DOHH2 (cell line): ENCODE data around the gene ITGA2B.

Source experiments
- H3F3A ChIP-seq: fragments of 200-600 bp; sonication (generic), shearing (Covaris generic); 2 replicates; pipeline ENCODE4 v1.6.0; 2016; ENCODE audit warnings: antibody characterized with exemption, mild to moderate bottlenecking; ENCODE audit not compliant: control insufficient read depth, insufficient read depth
- H3K27ac ChIP-seq: fragments of 200-600 bp; sonication (generic); 2 replicates; pipeline ENCODE4 v1.5.1; 2014; ENCODE audit warnings: low read depth, mild to moderate bottlenecking, low read length, moderate library complexity
- H3K27me3 ChIP-seq: fragments of 200-600 bp; sonication (generic); 2 replicates; pipeline ENCODE4 v1.6.1; 2014; ENCODE audit warnings: mild to moderate bottlenecking, low read length, mixed read lengths; ENCODE audit not compliant: control insufficient read depth
- H3K36me3 ChIP-seq: fragments of 200-600 bp; sonication (generic); 2 replicates; pipeline ENCODE4 v1.6.1; 2014; ENCODE audit warnings: mild to moderate bottlenecking, low read length, moderate library complexity, mixed read lengths; ENCODE audit not compliant: control insufficient read depth
- H3K4me1 ChIP-seq: fragments of 200-600 bp; sonication (generic); 2 replicates; pipeline ENCODE4 v1.6.1; 2014; ENCODE audit warnings: mild to moderate bottlenecking, low read length, mixed read lengths; ENCODE audit not compliant: control insufficient read depth
- H3K4me2 ChIP-seq: fragments of 200-600 bp; sonication (generic); 2 replicates; pipeline ENCODE4 v1.6.0; 2014; ENCODE audit warnings: mild to moderate bottlenecking, low read length, moderate library complexity
- H3K4me3 ChIP-seq: fragments of 200-600 bp; sonication (generic); 2 replicates; pipeline ENCODE4 v1.5.1; 2014; ENCODE audit warnings: mild to moderate bottlenecking, low read length, mixed read lengths
- H3K79me2 ChIP-seq: fragments of 200-600 bp; sonication (generic); 2 replicates; pipeline ENCODE4 v1.6.1; 2014; ENCODE audit warnings: mild to moderate bottlenecking, low read length, mixed read lengths; ENCODE audit not compliant: control insufficient read depth
- H3K9me2 ChIP-seq: fragments of 200-600 bp; sonication (generic); replicated peaks from 2 replicates; pipeline ENCODE4 v1.6.1; 2014; ENCODE audit warnings: mild to moderate bottlenecking, low read length, mixed read lengths; ENCODE audit not compliant: control insufficient read depth
- H3K9me3 ChIP-seq: fragments of 200-600 bp; sonication (generic); 2 replicates; pipeline ENCODE4 v1.6.1; 2014; ENCODE audit warnings: antibody characterized with exemption, low read length, mixed read lengths; ENCODE audit not compliant: control insufficient read depth, insufficient read depth
- H4K20me1 ChIP-seq: fragments of 200-600 bp; sonication (generic); 2 replicates; pipeline ENCODE4 v1.6.0; 2014; ENCODE audit warnings: low read depth, mild to moderate bottlenecking, antibody characterized with exemption, low read length, moderate library complexity; ENCODE audit not compliant: control insufficient read depth, insufficient read depth
- EZH2phosphoT487 ChIP-seq: fragments of 200-600 bp; sonication (generic); IDR thresholded peaks from 2 replicates; pipeline ENCODE4 v1.6.1; 2017; ENCODE audit warnings: borderline replicate concordance, mild to moderate bottlenecking, antibody characterized with exemption, low read length, moderate library complexity, mixed read lengths
- TF ChIP-seq, protein P1 (sequence below): fragments of 200-600 bp; sonication (generic); IDR thresholded peaks from one replicate; pipeline ENCODE4 v1.5.1; 2014; ENCODE audit warnings: antibody characterized with exemption, mild to moderate bottlenecking, low read depth, low read length; ENCODE audit not compliant: poor library complexity, severe bottlenecking

The ITGA2B gene

DNA sequence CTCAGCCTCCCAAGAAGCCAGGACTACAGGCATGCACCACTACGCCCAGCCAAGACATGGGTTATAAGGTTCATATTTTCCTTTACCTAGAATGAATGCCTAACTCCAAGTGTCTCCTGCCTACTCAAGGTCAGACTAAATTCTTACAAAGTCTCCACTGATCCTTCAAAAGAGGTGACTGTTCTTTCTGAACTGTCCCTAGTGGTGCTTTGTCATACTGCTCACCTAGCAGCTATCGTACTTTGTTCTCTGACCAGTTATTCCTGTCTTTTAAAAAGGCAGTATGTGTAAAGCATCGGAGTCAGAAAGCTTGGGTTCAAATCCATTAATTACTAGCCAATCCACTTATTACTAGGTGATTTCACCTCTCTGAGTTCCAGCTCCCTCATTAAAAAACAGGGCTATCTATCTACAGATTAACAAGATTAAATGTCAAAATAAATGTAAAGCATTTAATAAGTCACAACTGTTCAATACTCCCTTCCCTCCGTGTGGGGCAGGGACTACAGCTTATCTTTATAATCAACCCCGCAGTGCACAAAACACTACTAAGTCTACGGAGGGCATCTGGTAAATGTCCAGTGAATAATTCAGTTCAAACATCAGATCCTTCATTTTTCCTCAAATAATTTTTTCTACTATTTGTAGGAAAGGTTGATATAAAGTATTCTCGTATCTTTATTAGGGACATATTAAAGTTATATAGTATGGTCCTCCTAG is 20.0 kb upstream of the ITGA2B start:
- H3F3A ChIP-seq = no peaks in the 10 kb centered on the region
- no peaks in the 10 kb centered on the region for H3K9me3 ChIP-seq
- no peaks in the 10 kb centered on the region for H3K27me3 ChIP-seq
- H3K9me2 ChIP-seq = no peaks in the 10 kb centered on the region
- TF ChIP-seq, protein P1, sequence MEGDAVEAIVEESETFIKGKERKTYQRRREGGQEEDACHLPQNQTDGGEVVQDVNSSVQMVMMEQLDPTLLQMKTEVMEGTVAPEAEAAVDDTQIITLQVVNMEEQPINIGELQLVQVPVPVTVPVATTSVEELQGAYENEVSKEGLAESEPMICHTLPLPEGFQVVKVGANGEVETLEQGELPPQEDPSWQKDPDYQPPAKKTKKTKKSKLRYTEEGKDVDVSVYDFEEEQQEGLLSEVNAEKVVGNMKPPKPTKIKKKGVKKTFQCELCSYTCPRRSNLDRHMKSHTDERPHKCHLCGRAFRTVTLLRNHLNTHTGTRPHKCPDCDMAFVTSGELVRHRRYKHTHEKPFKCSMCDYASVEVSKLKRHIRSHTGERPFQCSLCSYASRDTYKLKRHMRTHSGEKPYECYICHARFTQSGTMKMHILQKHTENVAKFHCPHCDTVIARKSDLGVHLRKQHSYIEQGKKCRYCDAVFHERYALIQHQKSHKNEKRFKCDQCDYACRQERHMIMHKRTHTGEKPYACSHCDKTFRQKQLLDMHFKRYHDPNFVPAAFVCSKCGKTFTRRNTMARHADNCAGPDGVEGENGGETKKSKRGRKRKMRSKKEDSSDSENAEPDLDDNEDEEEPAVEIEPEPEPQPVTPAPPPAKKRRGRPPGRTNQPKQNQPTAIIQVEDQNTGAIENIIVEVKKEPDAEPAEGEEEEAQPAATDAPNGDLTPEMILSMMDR = peak; percentile 17
- no peak for TF ChIP-seq EZH2phosphoT487
- no peak overlapping the region for H3K4me3 ChIP-seq
- H3K36me3 ChIP-seq = peaks cover 15% of the 10 kb centered on the region
- H3K4me1 ChIP-seq = no peaks in the 10 kb centered on the region
- H3K4me2 ChIP-seq = no peak overlapping the region
- H3K79me2 ChIP-seq = no peaks in the 10 kb centered on the region
- no peak overlapping the region for H3K27ac ChIP-seq
- no peaks in the 10 kb centered on the region for H4K20me1 ChIP-seq

DNA sequence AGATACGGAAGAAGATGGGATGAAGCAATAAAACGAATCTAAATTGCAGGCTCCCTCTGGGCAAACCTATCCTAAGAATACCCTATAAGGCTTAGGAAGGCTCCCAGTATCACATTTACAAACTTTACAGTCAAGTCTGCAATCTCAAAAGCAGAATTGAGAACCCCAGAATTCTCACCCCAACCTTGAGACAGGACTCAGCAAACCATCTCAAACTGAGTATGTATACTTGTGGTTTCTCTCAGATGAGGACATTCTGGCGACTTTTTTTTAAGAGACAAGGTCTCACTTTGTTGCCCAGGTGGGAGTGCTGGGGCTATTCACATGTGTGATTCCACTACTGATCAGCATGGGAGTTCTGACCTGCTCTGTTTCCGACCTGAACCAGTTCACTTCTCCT is 19.3 kb upstream of the ITGA2B start:
- no peaks in the 10 kb centered on the region for H3K4me1 ChIP-seq
- no peaks in the 10 kb centered on the region for H3K27me3 ChIP-seq
- no peaks in the 10 kb centered on the region for H4K20me1 ChIP-seq
- no peaks in the 10 kb centered on the region for H3K9me3 ChIP-seq
- no peak overlapping the region for H3K4me2 ChIP-seq
- H3K27ac ChIP-seq = no peak overlapping the region
- no peaks in the 10 kb centered on the region for H3K9me2 ChIP-seq
- no peaks in the 10 kb centered on the region for H3K79me2 ChIP-seq
- peaks cover 19% of the 10 kb centered on the region for H3K36me3 ChIP-seq
- H3F3A ChIP-seq = no peaks in the 10 kb centered on the region
- TF ChIP-seq, protein P1 = no peak
- TF ChIP-seq EZH2phosphoT487 = no peak
- no peak overlapping the region for H3K4me3 ChIP-seq

DNA sequence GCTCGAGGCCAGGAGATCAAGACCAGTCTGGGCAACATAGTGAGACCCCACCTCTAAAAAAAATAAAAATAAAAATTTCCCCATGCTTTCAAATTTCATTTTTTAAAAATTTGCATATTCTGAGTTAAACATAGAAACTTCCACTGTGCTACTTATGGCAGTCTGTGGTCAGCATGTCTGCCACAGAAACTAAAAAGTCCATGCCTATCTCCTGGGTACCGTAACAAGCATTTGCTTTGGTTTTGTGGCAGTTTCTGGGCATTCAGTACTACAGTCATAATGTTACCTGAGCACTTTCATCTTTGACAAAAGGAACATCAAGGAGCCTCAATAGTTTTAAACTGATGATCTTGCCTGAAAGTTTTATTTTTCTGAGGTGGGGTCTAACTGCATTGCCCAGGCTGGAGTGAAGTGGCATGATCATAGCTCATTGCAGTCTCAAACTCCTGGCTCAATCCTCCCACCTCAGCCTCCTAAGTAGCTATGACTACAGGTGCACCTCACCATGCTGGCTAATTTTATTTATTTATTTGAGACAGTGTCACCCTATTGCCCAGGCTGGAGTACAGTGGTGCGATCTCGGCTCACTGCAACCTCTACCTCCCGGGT is 13.2 kb upstream of the ITGA2B start:
- Histone ChIP-seq H3K4me3 (no peak overlapping the region), H3K27me3 (no peaks in the 10 kb centered on the region), H3K4me2 (peak overlapping the region; percentile 5; the same call in 1 of the 2 replicates), H3K36me3 (peaks cover 66% of the 10 kb centered on the region), H3F3A (no peaks in the 10 kb centered on the region), H3K9me3 (no peaks in the 10 kb centered on the region), H3K27ac (no peak overlapping the region), H3K4me1 (peaks cover 13% of the 10 kb centered on the region), H4K20me1 (no peaks in the 10 kb centered on the region), H3K79me2 (no peaks in the 10 kb centered on the region), H3K9me2 (no peaks in the 10 kb centered on the region)
- no peak for TF ChIP-seq EZH2phosphoT487
- TF ChIP-seq, protein P1 = no peak
